Measurements from ENCODE around the gene PKN3. TPM values are rescaled to one million over a fixed set of nuclear protein-coding genes. Genes with fewer than 3 reads are reported as not detected.
"Not testable (repeated sequence)": the region's sequence is repeated elsewhere in the genome, so short reads cannot be mapped to it uniquely, and the experiment has no call there.

Gene PKN3
- total and polyA plus RNA-seq, 2 donors from 2014 or later = 3.9 to 14.7 TPM

- intact Hi-C loops (cut with DNase I) = no loop called here
- Histone ChIP-seq H3K4me3 (ENCODE audit: low read length in 3 of 3) (peak overlapping the region in 1 of 3 donors; percentile 39), H3K27me3 (ENCODE audit: control insufficient read depth, insufficient read depth, low read length) (no peaks in the 10 kb centered on the region), H3K9me3 (ENCODE audit: control insufficient read depth in 2 of 3, insufficient read depth in 1 of 3, low read length in 3 of 3) (no peaks in the 10 kb centered on the region), H3K4me1 (ENCODE audit: control insufficient read depth in 2 of 3, insufficient read depth in 2 of 3, low read depth in 1 of 3, low read length in 3 of 3) (peaks cover 8 to 30% (median 23%) of the 10 kb centered on the region in 3 donors), H3K36me3 (ENCODE audit: control insufficient read depth in 2 of 3, insufficient read depth in 3 of 3, low read length in 3 of 3) (peaks cover 13 to 28% (median 14%) of the 10 kb centered on the region in 3 donors), H3K9ac (ENCODE audit: low read length in 3 of 3) (no peak overlapping the region), H3K27ac (ENCODE audit: low read depth in 2 of 2, low read length in 2 of 2) (peak overlapping the region; percentile 78 to 88)
- TF ChIP-seq, protein P1, sequence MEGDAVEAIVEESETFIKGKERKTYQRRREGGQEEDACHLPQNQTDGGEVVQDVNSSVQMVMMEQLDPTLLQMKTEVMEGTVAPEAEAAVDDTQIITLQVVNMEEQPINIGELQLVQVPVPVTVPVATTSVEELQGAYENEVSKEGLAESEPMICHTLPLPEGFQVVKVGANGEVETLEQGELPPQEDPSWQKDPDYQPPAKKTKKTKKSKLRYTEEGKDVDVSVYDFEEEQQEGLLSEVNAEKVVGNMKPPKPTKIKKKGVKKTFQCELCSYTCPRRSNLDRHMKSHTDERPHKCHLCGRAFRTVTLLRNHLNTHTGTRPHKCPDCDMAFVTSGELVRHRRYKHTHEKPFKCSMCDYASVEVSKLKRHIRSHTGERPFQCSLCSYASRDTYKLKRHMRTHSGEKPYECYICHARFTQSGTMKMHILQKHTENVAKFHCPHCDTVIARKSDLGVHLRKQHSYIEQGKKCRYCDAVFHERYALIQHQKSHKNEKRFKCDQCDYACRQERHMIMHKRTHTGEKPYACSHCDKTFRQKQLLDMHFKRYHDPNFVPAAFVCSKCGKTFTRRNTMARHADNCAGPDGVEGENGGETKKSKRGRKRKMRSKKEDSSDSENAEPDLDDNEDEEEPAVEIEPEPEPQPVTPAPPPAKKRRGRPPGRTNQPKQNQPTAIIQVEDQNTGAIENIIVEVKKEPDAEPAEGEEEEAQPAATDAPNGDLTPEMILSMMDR (IDR thresholded peaks at IDR 0.05; ENCODE audit: borderline replicate concordance, extremely low read depth, insufficient read depth) = no peak
- DNase-seq = peak in 3 of 5 donors; percentile 59 to 77 (median 69)
- FAIRE-seq = no peak
Measured at GRCh38 chr9:128689293-128689774, 13.0 kb upstream of the PKN3 start.

DNA sequence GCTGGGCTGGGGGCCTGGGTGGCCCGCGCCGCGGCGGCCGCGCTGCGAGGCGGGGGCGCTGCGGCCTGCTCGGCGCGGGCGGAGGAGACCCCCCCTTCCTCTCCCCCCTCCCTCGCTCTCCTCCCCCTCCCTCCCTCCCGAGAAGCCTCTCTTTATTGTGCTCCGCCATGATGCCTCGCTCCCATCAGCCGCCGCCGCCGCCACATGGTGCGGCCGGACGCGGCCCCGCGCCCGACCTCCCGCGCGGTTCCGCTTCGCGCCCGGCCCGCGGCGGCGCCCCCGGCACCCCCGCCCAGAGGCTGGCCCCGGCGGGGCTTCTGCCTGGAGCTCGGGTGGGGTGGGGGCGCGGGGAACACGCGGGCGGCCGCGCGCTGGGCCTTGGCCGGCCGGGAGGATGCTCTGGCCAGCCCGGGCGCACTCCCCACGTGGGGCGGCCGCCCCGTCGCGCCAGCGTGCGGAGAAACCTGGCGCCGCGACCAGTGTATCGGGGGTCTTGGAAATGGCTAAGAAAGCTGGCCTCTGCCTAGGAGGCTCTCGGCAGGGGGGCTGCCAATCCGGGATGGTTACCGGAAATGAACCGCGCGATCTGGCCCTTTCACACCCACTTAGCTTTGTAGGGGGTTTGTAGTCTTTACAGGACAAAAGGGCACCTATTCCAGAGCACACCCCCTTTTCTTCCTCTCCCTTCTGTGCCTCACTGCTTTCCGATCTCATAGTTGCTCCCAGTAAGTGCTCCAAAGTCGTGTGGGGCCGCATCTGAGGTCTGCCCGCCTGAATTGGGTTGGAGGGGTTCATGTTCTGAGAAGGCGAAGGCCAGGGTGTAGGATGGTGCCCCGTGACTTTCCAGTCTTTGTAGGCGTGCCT lies 12.3 kb upstream of the PKN3 start:
- Histone ChIP-seq H3K9ac (ENCODE audit: low read length in 3 of 3) (peak overlapping the region; percentile 50 to 93 (median 82)), H3K4me3 (ENCODE audit: low read length in 3 of 3) (peak overlapping the region; percentile 79 to 86 (median 84)), H3K4me1 (ENCODE audit: control insufficient read depth in 2 of 3, insufficient read depth in 2 of 3, low read depth in 1 of 3, low read length in 3 of 3) (peaks cover 8 to 23% (median 16%) of the 10 kb centered on the region in 3 donors), H3K27me3 (ENCODE audit: control insufficient read depth, insufficient read depth, low read length) (no peaks in the 10 kb centered on the region), H3K27ac (ENCODE audit: low read depth in 2 of 2, low read length in 2 of 2) (peak overlapping the region; percentile 4 to 28), H3K36me3 (ENCODE audit: control insufficient read depth in 2 of 3, insufficient read depth in 3 of 3, low read length in 3 of 3) (peaks cover 13 to 30% (median 14%) of the 10 kb centered on the region in 3 donors), H3K9me3 (ENCODE audit: control insufficient read depth in 2 of 3, insufficient read depth in 1 of 3, low read length in 3 of 3) (no peaks in the 10 kb centered on the region)
- no peak for FAIRE-seq
- DNase-seq = peak; percentile 61 to 81 (median 77)
- intact Hi-C loops (cut with DNase I) = no loop called here
- TF ChIP-seq, protein P1 (IDR thresholded peaks at IDR 0.05; ENCODE audit: borderline replicate concordance, extremely low read depth, insufficient read depth) = no peak

- FAIRE-seq (no peak), DNase-seq (no peak)
- intact Hi-C loops (cut with DNase I) = no loop called here
- peak overlapping the region in 1 of 2 donors; percentile 28 for H3K27ac ChIP-seq (ENCODE audit: low read depth in 2 of 2, low read length in 2 of 2)
- no peaks in the 10 kb centered on the region for H3K27me3 ChIP-seq (ENCODE audit: control insufficient read depth, insufficient read depth, low read length)
- peaks cover 8 to 18% (median 10%) of the 10 kb centered on the region in 3 donors for H3K4me1 ChIP-seq (ENCODE audit: control insufficient read depth in 2 of 3, insufficient read depth in 2 of 3, low read depth in 1 of 3, low read length in 3 of 3)
- peak overlapping the region; percentile 50 to 93 (median 82) for H3K9ac ChIP-seq (ENCODE audit: low read length in 3 of 3)
- no peaks in the 10 kb centered on the region for H3K9me3 ChIP-seq (ENCODE audit: control insufficient read depth in 2 of 3, insufficient read depth in 1 of 3, low read length in 3 of 3)
- H3K36me3 ChIP-seq (ENCODE audit: control insufficient read depth in 2 of 3, insufficient read depth in 3 of 3, low read length in 3 of 3) = peaks cover 13 to 32% (median 16%) of the 10 kb centered on the region in 3 donors
- H3K4me3 ChIP-seq (ENCODE audit: low read length in 3 of 3) = peak overlapping the region; percentile 79 to 86 (median 84)
- TF ChIP-seq, protein P1 (IDR thresholded peaks at IDR 0.05; ENCODE audit: borderline replicate concordance, extremely low read depth, insufficient read depth) = no peak
Measured at GRCh38 chr9:128690684-128691034, 11.6 kb upstream of the PKN3 start.

DNA sequence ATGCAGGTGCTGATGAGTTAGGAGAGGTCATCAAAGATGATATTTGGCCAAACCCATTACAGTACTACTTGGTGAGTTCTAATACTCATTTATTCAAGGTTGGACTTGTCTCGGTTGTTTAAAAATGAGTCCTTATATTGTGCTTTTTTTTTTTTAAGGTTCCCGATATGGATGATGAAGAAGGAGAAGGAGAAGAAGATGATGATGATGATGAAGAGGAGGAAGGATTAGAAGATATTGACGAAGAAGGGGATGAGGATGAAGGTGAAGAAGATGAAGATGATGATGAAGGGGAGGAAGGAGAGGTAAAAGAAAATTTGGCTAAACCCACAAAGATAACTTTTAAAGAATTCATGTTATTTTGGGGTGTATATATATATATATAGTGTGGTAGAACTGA lies 8.6 kb upstream of the PKN3 start:
- H3K27ac ChIP-seq (ENCODE audit: low read depth in 2 of 2, low read length in 2 of 2); H3K27me3 ChIP-seq (ENCODE audit: control insufficient read depth, insufficient read depth, low read length); DNase-seq; intact Hi-C loops (cut with DNase I); H3K4me3 ChIP-seq (ENCODE audit: low read length in 3 of 3); H3K9ac ChIP-seq (ENCODE audit: low read length in 3 of 3); FAIRE-seq; H3K9me3 ChIP-seq (ENCODE audit: control insufficient read depth in 2 of 3, insufficient read depth in 1 of 3, low read length in 3 of 3): not testable (repeated sequence)
- Histone ChIP-seq H3K36me3 (ENCODE audit: control insufficient read depth in 2 of 3, insufficient read depth in 3 of 3, low read length in 3 of 3) (peaks cover 13 to 34% (median 16%) of the 10 kb centered on the region in 3 donors), H3K4me1 (ENCODE audit: control insufficient read depth in 2 of 3, insufficient read depth in 2 of 3, low read depth in 1 of 3, low read length in 3 of 3) (peaks cover 4 to 10% (median 5%) of the 10 kb centered on the region in 3 donors)
